ENCODE measurements around the gene SH3GL3.

DNA sequence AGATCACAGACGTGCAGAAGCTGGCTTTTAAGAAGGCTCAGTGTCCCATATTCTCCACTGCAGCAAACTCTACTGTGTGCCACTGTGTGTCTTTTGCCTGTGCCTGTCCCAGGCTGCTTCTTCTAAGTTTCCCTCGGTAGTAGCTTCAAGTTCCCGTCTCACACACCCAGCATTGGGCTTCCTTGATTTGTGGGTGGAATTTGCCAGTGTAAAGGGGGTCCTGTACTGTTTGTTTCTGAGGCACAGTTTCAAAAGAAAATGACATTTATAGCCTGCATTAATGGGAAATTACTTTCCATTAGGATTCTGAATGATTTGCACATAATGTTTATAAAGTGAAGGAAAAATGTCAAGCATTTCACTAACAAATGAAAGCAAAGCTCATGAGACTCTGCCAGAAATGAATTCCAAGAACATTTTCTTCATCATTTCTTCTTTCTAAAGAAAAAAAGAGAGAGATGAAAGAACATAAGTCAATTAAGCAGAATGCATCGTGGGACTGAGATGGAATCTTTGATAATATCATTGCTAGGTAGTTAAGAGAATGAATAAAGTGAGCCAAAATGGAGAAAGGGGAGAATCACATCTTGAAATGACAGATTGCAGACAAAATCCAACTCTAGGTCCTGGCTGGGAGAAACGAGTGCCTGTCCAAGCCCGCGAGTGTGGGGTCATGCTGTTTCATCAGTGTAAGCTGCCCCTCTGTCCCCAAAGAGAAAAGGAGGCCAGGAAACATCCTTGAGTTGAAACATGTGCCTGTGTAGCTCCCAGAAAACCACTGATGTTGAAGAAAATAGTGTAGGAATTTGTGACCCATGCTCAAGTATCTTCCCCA, 158.2 kb downstream of the SH3GL3 start:
- no peak for TF ChIP-seq CTCF (IDR thresholded peaks at IDR 0.05)
- no peak for TF ChIP-seq POLR2A (IDR thresholded peaks at IDR 0.05)
- TF ChIP-seq POLR2AphosphoS5 (IDR thresholded peaks at IDR 0.05), result no peak
- TF ChIP-seq EP300 (IDR thresholded peaks at IDR 0.05), result no peak
